Peyer's patch (tissue), 4 donors: ENCODE data around the gene GRID2.

Source experiments
- CTCF ChIP-seq, 6 experiments: fragments of 450-650 bp in 4 of 6; fragments of 200-600 bp in 2 of 6; sonication (generic) in 1 of 6; IDR thresholded peaks; one replicate each; pipeline ENCODE4 v1.5.1; 2017 to 2019; ENCODE audit warnings: antibody characterized with exemption in 6 of 6, mild to moderate bottlenecking in 3 of 6, moderate library complexity in 1 of 6
- POLR2A ChIP-seq, 2 donors: fragments of 450-650 bp; IDR thresholded peaks; one replicate each; pipeline ENCODE4 v1.5.1; 2017; ENCODE audit warnings: antibody characterized with exemption in 2 of 2, mild to moderate bottlenecking in 2 of 2, moderate library complexity in 2 of 2

GRCh38 chr4:93718233-93718632 is 1414.5 kb downstream of the GRID2 start:
- TF ChIP-seq POLR2A (IDR thresholded peaks at IDR 0.05) (no peak), CTCF (IDR thresholded peaks at IDR 0.05) (no peak)
